SK-N-SH (cell line): ENCODE data around the gene PCSK5. TPM values are rescaled to one million over a fixed set of nuclear protein-coding genes. Genes with fewer than 3 reads are reported as not detected.

Experiments
- CTCF ChIA-PET: fragments of 300-600, 350-600 bp; formaldehyde crosslinking; extraction: SDS; loops from one replicate; lab custom pipeline; 2021; lab: Yijun Ruan, JAX
- POLR2A ChIA-PET: fragments of 350-600 bp; sonication (Branson Sonifier 250); formaldehyde crosslinking; extraction: SDS; loops from one replicate; lab custom pipeline; 2020; ENCODE audit warnings: antibody characterized with exemption, inconsistent platforms; lab: Yijun Ruan, JAX
- DNase-seq: peaks from one replicate; pipeline ENCODE4 v3.0.0; 2012
- H2AFZ ChIP-seq: fragments of 200-600 bp; sonication (generic); 2 replicates; pipeline ENCODE4 v1.8.1; 2016; ENCODE audit warnings: antibody characterized with exemption, mild to moderate bottlenecking, low read depth
- H3F3A ChIP-seq: fragments of 200-600 bp; sonication (generic); replicated peaks from 2 replicates; pipeline ENCODE3; 2016; ENCODE audit warnings: antibody characterized with exemption, mild to moderate bottlenecking; ENCODE audit not compliant: insufficient read depth
- H3K27ac ChIP-seq, 2 experiments: fragments of 200-500 bp in 1 of 2; fragments of 200-600 bp in 1 of 2; sonication (Bioruptor generic) in 1 of 2; sonication (generic), shearing (Covaris generic) in 1 of 2; 2 replicates each; pipeline versions ENCODE4 v1.5.1 to v1.6.1; 2014 to 2016; ENCODE audit warnings: low read depth in 2 of 2, inconsistent platforms in 1 of 2, low read length in 1 of 2, mild to moderate bottlenecking in 1 of 2, mixed read lengths in 1 of 2
- H3K27me3 ChIP-seq: fragments of 200-600 bp; sonication (generic), shearing (Covaris generic); 2 replicates; pipeline ENCODE4 v1.6.1; 2016; ENCODE audit warnings: mixed run types; ENCODE audit not compliant: insufficient read depth
- H3K36me3 ChIP-seq, 2 experiments: fragments of 200-500 bp in 1 of 2; fragments of 200-600 bp in 1 of 2; sonication (Bioruptor generic) in 1 of 2; sonication (generic) in 1 of 2; replicated peaks in 1 of 2; 2 replicates each; pipeline versions ENCODE3 to v1.5.1; 2014 to 2016; ENCODE audit warnings: low read length in 1 of 2, mild to moderate bottlenecking in 1 of 2; ENCODE audit not compliant: insufficient read depth in 2 of 2, control insufficient read depth in 1 of 2
- H3K4me1 ChIP-seq, 2 experiments: fragments of 200-500 bp in 1 of 2; fragments of 200-600 bp in 1 of 2; sonication (Bioruptor generic) in 1 of 2; sonication (generic), shearing (Covaris generic) in 1 of 2; 2 replicates each; pipeline versions ENCODE4 v1.5.1 to v1.6.1; 2014 to 2016; ENCODE audit warnings: low read depth in 1 of 2, low read length in 1 of 2, mixed run types in 1 of 2; ENCODE audit not compliant: insufficient read depth in 2 of 2, control insufficient read depth in 1 of 2
- H3K4me2 ChIP-seq: fragments of 200-600 bp; sonication (generic), shearing (Covaris generic); 2 replicates; pipeline ENCODE4 v1.6.1; 2017; ENCODE audit warnings: mixed run types
- H3K4me3 ChIP-seq, 2 experiments: fragments of 200-500 bp in 1 of 2; fragments of 200-600 bp in 1 of 2; sonication (Bioruptor generic) in 1 of 2; sonication (generic), shearing (Covaris generic) in 1 of 2; 2 replicates each; pipeline versions ENCODE4 v1.5.1 to v1.8.1; 2014 to 2016; ENCODE audit warnings: low read depth in 2 of 2, inconsistent platforms in 1 of 2, low read length in 1 of 2, mild to moderate bottlenecking in 1 of 2, mixed read lengths in 1 of 2, moderate library complexity in 1 of 2
- H3K79me2 ChIP-seq: fragments of 200-600 bp; sonication (generic); 2 replicates; pipeline ENCODE4 v1.8.1; 2017; ENCODE audit warnings: mild to moderate bottlenecking; ENCODE audit not compliant: insufficient read depth
- H3K9ac ChIP-seq: fragments of 200-600 bp; sonication (generic); 2 replicates; pipeline ENCODE4 v1.6.1; 2017; ENCODE audit warnings: mixed run types
- H3K9me2 ChIP-seq: fragments of 200-600 bp; sonication (generic); 2 replicates; pipeline ENCODE4 v1.6.1; 2017; ENCODE audit warnings: mixed run types
- H3K9me3 ChIP-seq: fragments of 200-600 bp; sonication (generic); 2 replicates; pipeline ENCODE4 v1.6.1; 2017; ENCODE audit warnings: mixed run types, mild to moderate bottlenecking, moderate library complexity
- H4K20me1 ChIP-seq: fragments of 200-600 bp; sonication (generic); 2 replicates; pipeline ENCODE4 v1.6.1; 2017; ENCODE audit warnings: mild to moderate bottlenecking, mixed run types; ENCODE audit not compliant: insufficient read depth
- CTCF ChIP-seq: fragments of 200-600 bp; sonication (generic); IDR thresholded peaks from 2 replicates; pipeline ENCODE4 v1.6.1; 2017; ENCODE audit warnings: antibody characterized with exemption, mild to moderate bottlenecking, moderate library complexity
- ELF1 ChIP-seq: IDR thresholded peaks from 2 replicates; pipeline ENCODE4 v1.4.0; 2012
- EP300 ChIP-seq, 2 experiments: IDR thresholded peaks; 2 replicates each; pipeline versions ENCODE4 v1.4.0 to v1.6.1; 2012; ENCODE audit warnings: borderline replicate concordance in 1 of 2, low read depth in 1 of 2, low read length in 1 of 2
- GABPA ChIP-seq: IDR thresholded peaks from 2 replicates; pipeline ENCODE4 v1.4.0; 2012; ENCODE audit warnings: low read depth, mild to moderate bottlenecking
- MXI1 ChIP-seq: IDR thresholded peaks from 2 replicates; pipeline ENCODE4 v1.6.1; 2012; ENCODE audit warnings: mild to moderate bottlenecking, low read depth, low read length, improper control_type of control experiment
- NRF1 ChIP-seq: IDR thresholded peaks from 2 replicates; pipeline ENCODE4 v1.6.1; 2012; ENCODE audit warnings: low read depth, mild to moderate bottlenecking, low read length
- PBX3 ChIP-seq: IDR thresholded peaks from 2 replicates; pipeline ENCODE4; 2012
- REST ChIP-seq: IDR thresholded peaks from 2 replicates; pipeline ENCODE4 v1.6.1; 2012; ENCODE audit warnings: mild to moderate bottlenecking, low read depth, low read length, moderate library complexity
- ZBTB33 ChIP-seq: IDR thresholded peaks from 2 replicates; pipeline ENCODE4 v1.4.0; 2012; ENCODE audit warnings: low read depth, borderline replicate concordance
- WGBS: methylation state at CpG from one replicate; pipeline ENCODE4 v1.1.6; 2017; ENCODE audit warnings: low lambda C conversion rate; 5-methylcytosine and 5-hydroxymethylcytosine counted together
- polyA plus RNA-seq, 3 experiments: library from polyadenylated mRNA; depleted of rRNA; stranded (reverse); fragments of >200 nt; gene quantifications; 2 replicates each; pipeline ENCODE4 v1.2.3, GENCODE V29; 2012

The PCSK5 gene
- polyA plus RNA-seq, 1 of the 3 experiments (the other 2 are of a cell fraction) = 0.08 TPM

- Histone ChIP-seq H3K36me3 (no peaks in the 10 kb centered on the region), H3F3A (no peaks in the 10 kb centered on the region), H4K20me1 (no peaks in the 10 kb centered on the region), H3K9me3 (no peaks in the 10 kb centered on the region), H3K4me1 (no peaks in the 10 kb centered on the region), H3K79me2 (no peaks in the 10 kb centered on the region), H3K27ac (no peak overlapping the region), H3K9me2 (no peaks in the 10 kb centered on the region), H3K4me2 (no peak overlapping the region), H3K9ac (no peak overlapping the region), H3K4me3 (no peak overlapping the region), H2AFZ (no peak overlapping the region), H3K27me3 (no peaks in the 10 kb centered on the region; the same call in 1 of the 2 replicates)
- no peak for DNase-seq
- CTCF ChIA-PET = no interaction called here
- 5% methylated on average over 1 of the region's 1 CpG for WGBS
- no peak for TF ChIP-seq ELF1
- no peak for TF ChIP-seq PBX3
- no peak for TF ChIP-seq NRF1
- TF ChIP-seq REST = no peak
- no peak for TF ChIP-seq MXI1
- TF ChIP-seq CTCF = no peak
- no peak for TF ChIP-seq GABPA
- no peak for TF ChIP-seq EP300 (IDR thresholded peaks at IDR 0.05; ENCODE audit: borderline replicate concordance in 1 of 2, low read depth in 1 of 2, low read length in 1 of 2)
- no peak for TF ChIP-seq ZBTB33
- POLR2A ChIA-PET = no interaction called here
These were observed 196.1 kb downstream of the PCSK5 start for GRCh38 chr9:76086539-76086938.
